Adipocyte (in vitro differentiated cells): ENCODE measurements around the gene CDC5L.

ENCODE experiments used
- DNase-seq: peaks from one replicate; pipeline ENCODE4 v3.0.0-alpha.2; 2015; ENCODE audit warnings: low read depth
- H3K27me3 ChIP-seq: replicated peaks from 2 replicates; pipeline ENCODE4 v1.7.0; 2013; ENCODE audit warnings: mild to moderate bottlenecking, low read length, moderate library complexity; ENCODE audit not compliant: control insufficient read depth, insufficient read depth
- H3K36me3 ChIP-seq: 2 replicates; pipeline ENCODE4 v1.7.0; 2013; ENCODE audit warnings: low read length, mild to moderate bottlenecking, moderate library complexity; ENCODE audit not compliant: control insufficient read depth, insufficient read depth, severe bottlenecking
- H3K4me1 ChIP-seq: 2 replicates; pipeline ENCODE4 v1.7.0; 2013; ENCODE audit warnings: mild to moderate bottlenecking, low read length, moderate library complexity; ENCODE audit not compliant: control insufficient read depth, insufficient read depth
- H3K4me3 ChIP-seq: 2 replicates; pipeline ENCODE4 v1.7.0; 2013; ENCODE audit warnings: mild to moderate bottlenecking, low read length, moderate library complexity
- H3K9ac ChIP-seq: 2 replicates; pipeline ENCODE4 v1.7.0; 2013; ENCODE audit warnings: mild to moderate bottlenecking, low read length, moderate library complexity
- H3K9me3 ChIP-seq: 2 replicates; pipeline ENCODE4 v1.7.0; 2013; ENCODE audit warnings: mild to moderate bottlenecking, low read length, moderate library complexity; ENCODE audit not compliant: control insufficient read depth

The CDC5L gene

GRCh38 chr6:44377484-44377883 lies 10.0 kb upstream of the CDC5L start:
- Histone ChIP-seq H3K9me3 (no peaks in the 10 kb centered on the region), H3K9ac (no peak overlapping the region), H3K36me3 (no peaks in the 10 kb centered on the region), H3K4me1 (peaks cover 10% of the 10 kb centered on the region), H3K4me3 (no peak overlapping the region), H3K27me3 (no peaks in the 10 kb centered on the region)
- no peak for DNase-seq

GRCh38 chr6:44377971-44378370 lies 9.5 kb upstream of the CDC5L start:
- H3K9ac ChIP-seq = no peak overlapping the region
- H3K36me3 ChIP-seq = no peaks in the 10 kb centered on the region
- peaks cover 10% of the 10 kb centered on the region for H3K4me1 ChIP-seq
- DNase-seq = no peak
- no peaks in the 10 kb centered on the region for H3K27me3 ChIP-seq
- H3K9me3 ChIP-seq = no peaks in the 10 kb centered on the region
- H3K4me3 ChIP-seq = no peak overlapping the region

GRCh38 chr6:44381739-44382138 lies 5.8 kb upstream of the CDC5L start:
- H3K4me3 ChIP-seq = no peak overlapping the region
- H3K9me3 ChIP-seq = no peaks in the 10 kb centered on the region
- H3K9ac ChIP-seq = no peak overlapping the region
- H3K36me3 ChIP-seq = no peaks in the 10 kb centered on the region
- H3K4me1 ChIP-seq = peaks cover 15% of the 10 kb centered on the region
- no peaks in the 10 kb centered on the region for H3K27me3 ChIP-seq
- peak; percentile 7 for DNase-seq

GRCh38 chr6:44386364-44386928 lies 1.1 kb upstream of the CDC5L start:
- H3K4me3 ChIP-seq = peak overlapping the region; percentile 95
- H3K9ac ChIP-seq = peak overlapping the region; percentile 96
- H3K36me3 ChIP-seq = peaks cover 4% of the 10 kb centered on the region
- H3K27me3 ChIP-seq = no peaks in the 10 kb centered on the region
- no peaks in the 10 kb centered on the region for H3K9me3 ChIP-seq
- H3K4me1 ChIP-seq = peaks cover 40% of the 10 kb centered on the region
- no peak for DNase-seq

- H3K27me3 ChIP-seq = no peaks in the 10 kb centered on the region
- peaks cover 9% of the 10 kb centered on the region for H3K36me3 ChIP-seq
- no peaks in the 10 kb centered on the region for H3K9me3 ChIP-seq
- H3K9ac ChIP-seq = peak overlapping the region; percentile 96
- peak; percentile 72 for DNase-seq
- peaks cover 35% of the 10 kb centered on the region for H3K4me1 ChIP-seq
- H3K4me3 ChIP-seq = peak overlapping the region; percentile 95
Measured at GRCh38 chr6:44386929-44387345, 569 bp upstream of the CDC5L start.

GRCh38 chr6:44388135-44388487 lies 605 bp downstream of the CDC5L start:
- Histone ChIP-seq H3K9me3 (no peaks in the 10 kb centered on the region), H3K27me3 (no peaks in the 10 kb centered on the region), H3K4me3 (peak overlapping the region; percentile 95), H3K36me3 (peaks cover 21% of the 10 kb centered on the region), H3K9ac (peak overlapping the region; percentile 96), H3K4me1 (peaks cover 31% of the 10 kb centered on the region)
- DNase-seq = no peak

- Histone ChIP-seq H3K4me3 (peak overlapping the region; percentile 95), H3K9me3 (no peaks in the 10 kb centered on the region), H3K4me1 (peaks cover 31% of the 10 kb centered on the region), H3K27me3 (no peaks in the 10 kb centered on the region), H3K9ac (peak overlapping the region; percentile 96), H3K36me3 (peaks cover 29% of the 10 kb centered on the region)
- DNase-seq = no peak
Measured at GRCh38 chr6:44388887-44389286, 1.4 kb downstream of the CDC5L start.

- H3K4me3 ChIP-seq = no peak overlapping the region
- peaks cover 42% of the 10 kb centered on the region for H3K36me3 ChIP-seq
- H3K4me1 ChIP-seq = peaks cover 31% of the 10 kb centered on the region
- no peaks in the 10 kb centered on the region for H3K9me3 ChIP-seq
- H3K9ac ChIP-seq = no peak overlapping the region
- no peaks in the 10 kb centered on the region for H3K27me3 ChIP-seq
- DNase-seq = no peak
Measured at GRCh38 chr6:44390158-44390683, 2.7 kb downstream of the CDC5L start.

GRCh38 chr6:44395501-44395900 lies 8.0 kb downstream of the CDC5L start:
- H3K9ac ChIP-seq = no peak overlapping the region
- no peaks in the 10 kb centered on the region for H3K27me3 ChIP-seq
- H3K36me3 ChIP-seq = peaks cover 80% of the 10 kb centered on the region
- no peaks in the 10 kb centered on the region for H3K9me3 ChIP-seq
- no peak for DNase-seq
- H3K4me3 ChIP-seq = no peak overlapping the region
- H3K4me1 ChIP-seq = no peaks in the 10 kb centered on the region

GRCh38 chr6:44396968-44397367 lies 9.5 kb downstream of the CDC5L start:
- H3K9me3 ChIP-seq = no peaks in the 10 kb centered on the region
- peaks cover 4% of the 10 kb centered on the region for H3K4me1 ChIP-seq
- H3K9ac ChIP-seq = no peak overlapping the region
- no peaks in the 10 kb centered on the region for H3K27me3 ChIP-seq
- no peak for DNase-seq
- H3K36me3 ChIP-seq = peaks cover 71% of the 10 kb centered on the region
- H3K4me3 ChIP-seq = no peak overlapping the region

GRCh38 chr6:44397424-44398164 lies 10.1 kb downstream of the CDC5L start:
- no peak overlapping the region for H3K9ac ChIP-seq
- peaks cover 4% of the 10 kb centered on the region for H3K4me1 ChIP-seq
- no peak for DNase-seq
- H3K4me3 ChIP-seq = no peak overlapping the region
- H3K9me3 ChIP-seq = no peaks in the 10 kb centered on the region
- H3K36me3 ChIP-seq = peaks cover 64% of the 10 kb centered on the region
- H3K27me3 ChIP-seq = no peaks in the 10 kb centered on the region
